Esophagus muscularis mucosa (tissue), 3 donors: ENCODE results near the gene YBX2.

Source experiments
- CTCF ChIP-seq, 3 experiments: fragments of 200-600 bp in 2 of 3; fragments of 450-650 bp in 1 of 3; sonication (generic) in 2 of 3; IDR thresholded peaks; one replicate each; pipeline ENCODE4 v1.5.1; 2017 to 2019; ENCODE audit warnings: antibody characterized with exemption in 3 of 3, mild to moderate bottlenecking in 2 of 3, moderate library complexity in 1 of 3
- EP300 ChIP-seq: sonication (generic); formaldehyde crosslinking; IDR thresholded peaks from one replicate; pipeline ENCODE4 v1.6.1; 2017; ENCODE audit warnings: antibody characterized with exemption

DNA sequence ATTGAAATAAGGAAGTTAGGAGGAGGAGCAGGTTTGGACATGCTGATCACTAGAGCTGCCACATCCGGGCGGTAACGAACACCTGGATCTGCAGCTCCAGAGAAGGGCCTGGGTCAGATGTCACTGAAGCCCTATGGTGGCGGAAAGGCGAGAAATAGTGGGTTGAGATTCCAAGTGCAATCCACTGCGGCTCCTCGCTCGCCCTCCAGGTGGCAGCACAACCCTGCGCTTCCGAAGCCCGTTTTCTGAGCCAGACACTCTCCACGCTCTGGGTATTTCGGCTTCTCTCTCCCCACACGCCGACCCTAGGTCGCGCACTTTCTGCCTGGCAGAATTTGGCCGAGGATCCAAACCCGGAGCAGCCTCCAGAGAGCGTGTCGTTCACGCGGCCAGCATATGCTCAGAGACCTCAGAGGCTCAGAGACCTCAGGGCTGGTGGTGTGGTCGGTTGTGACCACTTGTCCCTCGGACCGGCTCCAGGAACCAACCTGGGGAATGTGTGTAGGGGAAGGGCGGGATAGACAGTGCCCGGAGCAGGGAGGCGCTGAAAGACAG is 13.8 kb downstream of the YBX2 start:
- TF ChIP-seq EP300 (no peak), CTCF (IDR thresholded peaks at IDR 0.05) (peak in 2 of 3 experiments; percentile 95 to 98)
